Fibroblast of upper back skin (primary cell): ENCODE results near the gene EYA4.

ENCODE experiments used
- DNase-seq: peaks from one replicate; pipeline ENCODE4 v3.0.0-alpha.2; 2013

EYA4 gene

DNA sequence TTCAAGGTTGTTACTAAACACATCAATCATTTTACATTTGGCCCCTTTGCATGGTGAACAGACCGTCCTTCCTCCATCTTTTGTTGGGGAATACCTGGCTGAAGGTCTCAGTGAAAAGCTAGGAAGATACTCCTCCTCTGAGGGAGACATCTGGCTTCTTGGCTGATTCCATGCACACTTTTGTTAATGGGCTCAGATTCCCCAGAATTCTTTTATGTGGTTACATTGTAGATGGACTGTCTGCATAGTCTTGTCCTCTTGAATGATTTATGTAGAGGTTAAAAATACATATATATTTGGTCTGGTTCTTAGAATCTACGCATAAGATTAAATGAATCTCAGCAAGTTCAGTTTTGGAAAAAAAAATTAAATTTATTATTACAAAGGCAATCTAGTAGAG, 167.0 kb downstream of the EYA4 start:
- DNase-seq = peak; percentile 50

DNA sequence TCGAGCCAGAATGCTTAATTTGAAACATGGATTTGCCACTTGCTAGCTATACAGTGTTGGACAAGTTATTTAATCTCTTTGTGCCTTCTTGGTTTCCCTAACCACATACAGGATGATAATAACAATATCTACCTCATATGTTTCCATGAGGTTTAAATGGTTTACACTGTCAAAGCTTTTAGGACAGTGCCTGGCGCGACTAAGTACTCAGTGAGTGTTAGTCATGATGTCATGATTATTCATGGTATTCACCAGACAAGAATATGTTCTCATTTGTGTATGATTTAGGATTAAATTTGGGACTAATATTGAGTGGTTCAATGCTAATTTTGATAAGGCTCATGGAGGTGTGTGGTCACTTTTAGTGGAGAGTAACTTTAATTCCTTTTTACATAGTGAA, 167.4 kb downstream of the EYA4 start:
- peak; percentile 6 for DNase-seq

DNA sequence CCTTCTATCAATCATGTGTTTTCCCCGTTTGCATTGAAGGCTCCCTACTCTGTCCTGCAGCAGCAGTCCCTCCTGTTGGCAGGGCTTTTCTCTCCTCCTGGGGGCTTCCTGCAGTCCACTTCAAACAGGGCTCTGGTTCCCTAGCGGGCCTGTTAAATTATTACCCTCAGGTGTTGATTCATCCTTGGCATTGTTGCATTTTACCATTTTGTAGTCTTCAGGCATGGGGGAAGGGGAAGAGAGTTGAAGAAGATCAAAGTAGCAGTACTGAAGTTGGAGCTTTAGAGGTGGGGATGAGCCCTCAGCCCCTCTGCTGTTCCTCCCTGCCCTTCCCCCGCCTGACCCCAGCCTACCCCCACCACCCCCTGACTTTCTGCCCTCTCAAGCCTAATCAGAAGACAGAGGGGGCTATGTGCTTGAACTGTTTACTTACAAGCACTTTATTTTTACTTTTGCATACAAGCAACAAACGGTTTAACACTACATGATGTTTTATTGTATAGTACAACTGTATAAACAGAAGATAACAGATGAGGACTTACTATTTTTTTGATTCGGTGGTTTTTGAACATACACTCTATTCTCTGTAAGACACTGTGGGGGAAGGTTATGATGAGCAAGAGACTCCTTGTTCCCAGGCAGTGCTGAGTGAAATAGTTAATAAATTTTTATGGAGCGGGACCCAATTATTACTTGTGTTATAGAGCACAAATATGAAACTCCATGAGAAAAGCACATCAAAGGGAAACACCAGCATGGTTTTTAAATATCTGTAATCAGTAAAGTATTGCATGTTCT, 169.7 kb downstream of the EYA4 start:
- DNase-seq = no peak

DNA sequence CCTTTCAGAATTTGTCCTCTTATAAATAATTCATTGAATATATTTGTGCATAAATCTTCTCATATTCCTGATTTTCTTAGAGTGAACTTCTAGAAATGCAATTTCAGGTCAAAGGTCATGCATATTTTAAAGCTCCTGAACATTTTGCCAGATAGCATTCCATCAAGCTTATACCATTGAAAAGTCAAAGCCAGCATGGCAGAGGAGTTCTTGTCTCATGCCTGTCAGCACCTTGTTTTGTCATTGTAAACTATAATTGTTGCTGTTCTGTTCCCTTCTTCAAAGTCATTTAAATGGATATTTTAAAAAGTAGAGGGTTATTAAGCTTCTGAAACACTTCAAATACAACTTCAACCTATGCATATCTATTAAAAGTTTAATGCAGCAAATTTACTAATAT, 170.6 kb downstream of the EYA4 start:
- DNase-seq = peak; percentile 8

DNA sequence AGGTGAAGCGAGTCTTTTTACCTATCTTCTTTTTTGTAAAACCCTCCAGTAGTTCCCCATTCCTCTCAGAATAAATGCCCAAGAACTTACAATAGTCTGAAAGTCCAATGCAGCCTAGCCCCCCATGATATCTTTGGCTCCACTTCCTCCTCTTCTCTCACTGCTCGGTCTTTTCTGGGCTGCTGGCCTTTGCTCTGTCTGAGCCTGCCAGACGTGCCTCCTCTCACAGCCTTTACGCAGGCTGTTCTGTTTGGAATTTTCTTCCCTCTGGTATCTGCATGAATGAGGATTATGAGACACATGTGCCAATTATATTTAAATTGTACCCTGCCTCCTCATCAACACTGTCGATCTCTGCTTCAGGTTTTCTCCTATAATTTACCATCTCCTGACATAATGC, 174.1 kb downstream of the EYA4 start:
- DNase-seq = no peak

DNA sequence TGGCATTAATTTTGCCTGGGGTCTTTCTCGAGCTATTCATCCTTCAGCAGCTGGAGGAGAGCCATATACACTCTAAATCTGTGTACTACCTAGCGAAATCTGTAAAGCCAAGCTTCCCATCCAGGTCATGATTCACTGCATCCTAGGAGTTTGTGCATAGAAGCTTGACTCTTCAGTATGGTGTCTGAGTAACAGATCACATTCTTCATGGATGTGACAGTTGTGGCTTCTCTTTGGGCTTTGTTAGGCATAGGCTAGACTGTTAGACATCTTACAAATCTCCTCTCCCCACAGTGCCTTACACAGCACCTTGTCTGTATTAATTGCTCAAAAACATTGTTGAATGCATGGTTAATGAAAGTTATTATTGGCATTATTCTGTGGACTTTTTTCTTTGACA, 177.0 kb downstream of the EYA4 start:
- DNase-seq = no peak

DNA sequence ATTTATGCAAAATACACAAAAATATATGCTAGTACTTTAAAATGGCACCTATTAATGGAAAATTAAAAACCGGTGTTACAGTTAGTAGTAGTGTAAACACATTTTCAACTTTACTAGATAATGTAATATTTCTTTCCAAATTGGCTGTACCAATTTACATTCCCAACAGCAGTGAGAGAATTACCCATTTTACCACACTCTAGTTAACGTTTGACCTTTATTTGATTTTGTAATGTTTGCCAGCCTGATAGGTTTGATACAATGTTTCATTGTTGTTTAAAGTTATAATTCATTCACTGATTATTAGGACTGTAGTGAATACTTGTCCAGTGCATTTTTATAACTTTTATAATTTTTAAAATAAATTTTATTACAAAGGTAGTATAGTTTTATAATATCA, 182.1 kb downstream of the EYA4 start:
- no peak for DNase-seq

DNA sequence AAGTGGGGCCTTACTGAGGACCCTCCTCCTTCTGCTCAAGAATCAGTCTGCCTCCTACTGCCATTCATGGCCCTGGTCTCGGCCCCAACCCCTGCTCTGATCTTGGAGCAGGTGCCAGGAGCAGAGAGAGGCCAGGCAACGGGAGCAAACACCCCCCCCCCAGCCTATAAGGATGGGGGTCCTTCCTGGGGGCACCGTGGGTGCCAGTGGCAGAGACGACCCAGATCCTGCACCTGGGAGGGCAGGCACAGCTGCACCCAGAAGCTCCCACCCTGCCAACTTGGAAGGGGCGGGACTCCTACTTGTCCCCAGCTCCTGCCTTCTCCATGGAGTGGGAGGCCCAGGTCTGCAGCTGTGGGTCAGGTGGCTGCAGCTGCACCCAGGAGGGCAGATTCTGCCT, 183.2 kb downstream of the EYA4 start:
- no peak for DNase-seq

DNA sequence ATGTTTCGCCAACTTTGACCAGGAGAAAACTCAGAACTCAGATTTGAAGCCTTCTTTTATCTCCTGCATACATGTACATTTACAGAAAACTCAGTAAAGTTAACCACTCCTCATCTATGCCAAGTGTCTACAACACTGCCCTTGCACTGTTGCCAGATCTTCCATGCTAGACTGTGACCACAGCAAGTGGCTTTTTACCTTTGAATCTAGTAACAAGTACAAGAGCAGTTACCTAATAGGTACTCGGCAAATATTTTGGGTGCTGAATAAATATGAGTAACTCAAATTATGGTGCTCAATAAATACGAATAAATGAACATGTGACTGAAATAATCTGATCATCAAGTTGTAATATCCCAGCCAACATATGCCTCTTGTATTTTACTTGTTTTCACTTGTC, 184.9 kb downstream of the EYA4 start:
- DNase-seq = no peak

DNA sequence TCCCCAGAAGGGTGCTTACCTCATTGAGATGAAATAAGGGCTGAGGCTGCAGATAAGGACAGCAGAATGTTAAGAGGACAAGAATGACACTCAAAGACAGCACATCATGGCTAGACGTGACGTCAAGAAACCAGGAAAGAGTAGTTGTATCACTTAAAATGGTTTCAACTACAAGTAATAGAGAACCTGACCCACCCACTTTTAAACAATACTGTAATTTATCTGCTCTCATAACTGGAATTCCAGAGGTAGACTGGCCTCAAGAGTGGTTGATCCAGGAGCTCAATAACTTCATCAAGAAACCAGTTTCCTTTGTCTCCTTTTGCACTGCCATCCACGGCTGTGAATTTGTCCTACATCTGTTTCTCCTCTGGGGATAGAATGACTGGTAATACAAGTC, 187.1 kb downstream of the EYA4 start:
- DNase-seq = no peak

DNA sequence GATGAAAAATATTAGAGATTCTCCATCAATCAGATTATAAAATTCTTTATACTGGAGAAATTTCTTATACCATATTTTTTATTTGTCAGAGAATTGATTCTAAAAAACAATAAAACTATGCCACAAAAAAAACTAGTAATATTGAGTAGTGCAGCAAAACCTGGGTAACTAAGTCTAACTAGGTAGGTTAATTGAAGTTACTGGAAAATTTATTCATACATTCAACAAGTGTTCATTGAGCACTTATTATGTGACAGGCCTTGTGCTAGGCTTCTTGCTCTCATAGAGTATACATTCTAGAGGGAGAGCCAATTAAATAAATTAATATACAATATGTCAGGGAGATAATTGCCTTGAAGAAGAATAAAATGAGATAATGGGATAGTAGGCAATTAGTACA, 189.4 kb downstream of the EYA4 start:
- no peak for DNase-seq

DNA sequence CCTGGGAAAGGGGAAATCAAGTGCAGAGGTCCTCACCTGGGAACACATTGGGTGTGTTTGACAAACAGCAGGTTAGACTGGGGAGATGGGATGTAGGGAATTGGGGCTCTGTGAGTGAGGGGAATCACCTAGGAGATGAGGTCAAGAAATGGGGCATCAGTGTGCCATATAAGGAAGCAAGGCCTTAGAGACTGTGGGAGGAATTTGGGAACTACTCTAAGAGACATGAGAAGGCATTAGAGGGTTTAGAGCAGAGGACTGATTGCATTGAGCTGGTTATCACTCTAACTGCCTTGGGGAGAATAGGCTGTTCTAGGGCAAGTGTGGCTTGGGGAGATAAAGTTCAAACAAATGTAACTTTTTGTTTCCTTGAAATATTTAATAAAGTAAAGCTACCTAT, 189.9 kb downstream of the EYA4 start:
- DNase-seq = no peak

DNA sequence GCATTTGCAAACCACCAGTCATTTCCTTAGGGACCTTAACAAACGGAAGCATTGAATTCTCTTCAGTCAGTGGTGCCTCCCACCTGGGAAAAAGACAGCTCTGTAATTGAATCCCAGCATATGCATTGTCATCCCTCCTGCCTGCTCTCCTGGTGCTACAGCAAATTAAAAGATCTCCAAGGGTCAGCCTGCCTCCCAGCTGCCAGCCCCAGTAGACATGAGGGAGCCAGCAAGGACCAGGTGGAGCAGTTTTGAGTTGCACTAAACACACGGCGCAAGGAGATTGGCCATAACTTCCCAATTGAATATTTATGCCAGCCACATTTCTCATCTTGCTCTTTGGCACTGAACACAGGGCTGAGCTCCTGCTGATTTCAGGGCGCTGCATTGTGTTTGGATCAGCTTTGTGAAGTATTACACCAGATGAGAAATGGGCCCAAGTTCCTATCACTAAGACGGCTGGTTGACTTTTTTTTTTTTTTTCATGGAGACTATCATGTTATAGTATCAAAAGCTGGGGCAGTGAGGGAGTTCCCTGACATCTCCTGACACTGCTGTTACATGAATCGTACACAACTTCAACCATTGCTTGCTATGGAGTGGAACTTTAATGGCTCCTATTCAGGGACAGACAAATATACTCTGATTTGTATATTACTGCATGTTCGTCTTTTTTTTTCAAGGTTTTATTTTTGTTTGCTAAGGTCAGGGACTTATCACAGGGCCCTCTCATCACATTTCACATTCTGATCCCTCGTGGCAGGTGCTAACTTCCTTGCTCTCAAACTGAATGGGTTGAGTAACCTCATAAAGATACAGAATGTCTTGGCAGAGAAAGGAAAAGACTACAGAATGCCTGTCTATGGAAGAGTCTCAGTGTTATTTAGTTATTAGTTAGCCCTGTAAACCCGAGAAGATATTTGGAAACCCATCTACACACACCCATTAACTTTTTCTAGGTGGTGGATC, 191.1 kb downstream of the EYA4 start:
- DNase-seq = peak; percentile 4

DNA sequence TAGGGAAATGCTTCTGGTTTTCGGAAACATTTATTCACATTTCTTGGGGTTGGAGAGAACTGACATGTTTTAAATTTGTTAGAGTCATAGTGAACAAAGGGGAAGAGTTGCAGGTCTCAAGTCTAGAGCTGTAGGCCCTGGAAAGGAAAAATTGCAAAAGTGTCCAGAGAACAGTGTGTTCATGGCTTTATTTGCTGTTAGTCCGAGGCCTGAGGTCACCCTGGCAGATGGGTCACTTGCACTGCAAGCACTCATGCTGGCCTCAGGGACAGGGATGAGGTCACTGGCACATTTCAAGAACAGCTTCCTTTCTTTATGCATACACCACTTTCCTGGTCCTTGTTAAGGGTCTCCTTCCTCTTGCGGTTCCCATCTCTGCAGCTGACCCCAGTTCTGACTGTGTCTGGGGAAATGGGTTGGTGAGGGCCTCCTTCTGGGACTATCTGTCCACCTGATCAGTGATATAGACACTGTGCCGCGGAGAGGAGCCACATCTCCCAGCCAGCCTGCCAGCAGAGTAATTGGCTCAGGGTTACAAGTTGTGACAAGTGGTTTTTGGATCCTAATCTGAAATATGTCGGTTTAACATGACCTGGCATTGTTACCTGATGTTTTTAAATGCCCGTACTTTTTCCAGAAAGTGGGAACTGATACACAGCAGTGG, 194.0 kb downstream of the EYA4 start:
- no peak for DNase-seq

DNA sequence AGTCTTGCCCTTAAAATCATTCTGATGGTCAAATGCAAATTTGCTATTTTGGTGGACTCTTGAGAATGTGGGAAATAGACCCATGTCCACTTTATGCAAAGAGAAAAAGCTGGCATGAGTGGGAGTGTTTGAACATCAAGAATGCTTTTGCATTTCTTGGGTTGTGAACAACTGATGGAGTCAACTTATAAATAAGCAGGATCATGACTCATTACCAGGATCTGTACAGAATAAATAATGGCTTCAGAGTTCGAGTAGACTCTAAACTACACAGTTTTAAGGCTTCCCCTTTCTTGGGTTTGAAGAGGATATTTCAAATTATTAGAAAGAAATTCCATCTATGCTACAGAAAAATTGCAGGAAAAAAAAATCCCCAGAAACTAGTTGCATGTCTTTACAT, 195.5 kb downstream of the EYA4 start:
- DNase-seq = no peak

DNA sequence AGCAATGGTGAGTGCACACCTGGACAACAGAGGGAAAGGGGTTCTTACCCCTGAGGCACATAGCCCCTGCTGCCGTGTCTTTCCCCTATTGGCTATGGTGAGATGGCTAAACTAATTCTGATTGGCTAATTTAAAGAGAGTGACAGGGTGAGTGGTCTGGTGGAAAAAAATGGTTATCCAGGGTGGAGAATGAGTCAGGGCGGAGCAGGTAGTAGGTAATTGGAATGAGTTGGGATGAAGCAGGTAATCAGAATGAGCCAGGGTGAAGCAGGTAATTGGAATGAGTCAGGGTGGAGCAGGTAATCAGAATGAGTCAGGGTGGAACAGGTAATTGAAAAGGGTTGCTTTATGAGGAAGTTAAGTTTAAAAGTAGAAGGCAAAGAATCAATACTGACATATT, 200.3 kb downstream of the EYA4 start:
- DNase-seq = no peak

DNA sequence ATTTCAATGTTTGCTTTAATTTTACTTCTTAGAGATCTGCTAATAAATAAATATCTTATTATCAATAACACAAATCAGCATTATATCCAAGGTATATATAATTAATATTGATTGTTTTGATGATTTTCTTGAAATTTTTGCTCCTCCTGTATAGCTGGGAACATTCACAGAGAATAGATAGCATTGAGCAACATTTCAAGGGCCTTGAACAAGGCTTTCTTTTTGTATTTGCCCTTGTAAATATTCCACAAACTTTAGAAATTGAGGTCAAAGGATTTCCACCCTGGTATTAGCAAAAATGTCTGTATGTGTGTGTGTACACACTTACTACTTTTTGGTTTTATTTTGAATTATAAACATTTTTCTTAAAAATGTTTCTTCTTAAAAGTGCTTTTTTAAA, 205.6 kb downstream of the EYA4 start:
- DNase-seq = no peak

DNA sequence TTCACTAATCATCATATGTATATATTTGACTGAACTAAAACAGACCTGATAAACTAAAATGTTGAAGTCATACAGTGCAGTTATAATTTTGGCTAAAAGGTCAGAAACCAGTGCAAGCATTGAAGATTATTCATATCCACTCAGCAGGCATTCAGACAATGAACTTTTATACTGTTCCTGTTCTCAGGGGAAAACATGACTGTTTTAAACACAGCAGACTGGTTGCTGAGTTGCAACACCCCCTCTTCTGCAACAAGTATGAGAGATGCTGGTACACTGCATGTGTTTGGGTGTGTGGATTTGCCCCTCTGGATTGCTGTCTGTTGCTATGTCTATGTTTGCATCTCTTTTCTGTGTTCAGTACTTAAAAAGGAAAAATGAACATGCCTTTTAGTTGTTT, 206.8 kb downstream of the EYA4 start:
- DNase-seq = peak; percentile 29

DNA sequence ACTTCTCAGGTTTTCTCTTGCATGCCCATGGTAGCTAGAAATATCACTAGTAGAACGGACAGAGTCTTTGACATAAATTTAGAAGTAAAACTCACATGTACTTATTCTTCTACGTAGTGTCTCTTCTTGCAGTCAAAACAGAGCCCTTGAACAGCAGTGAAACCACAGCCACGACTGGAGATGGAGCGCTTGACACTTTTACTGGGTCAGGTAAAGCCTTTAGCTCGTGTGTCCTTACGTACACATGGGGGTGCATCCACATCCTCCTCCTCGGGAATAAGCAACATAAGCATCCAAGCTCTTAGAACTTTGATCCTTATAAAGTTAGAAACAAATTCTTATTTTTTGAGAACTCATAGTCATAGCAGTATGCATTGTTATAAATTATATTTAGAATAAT, 215.3 kb downstream of the EYA4 start:
- DNase-seq = no peak

DNA sequence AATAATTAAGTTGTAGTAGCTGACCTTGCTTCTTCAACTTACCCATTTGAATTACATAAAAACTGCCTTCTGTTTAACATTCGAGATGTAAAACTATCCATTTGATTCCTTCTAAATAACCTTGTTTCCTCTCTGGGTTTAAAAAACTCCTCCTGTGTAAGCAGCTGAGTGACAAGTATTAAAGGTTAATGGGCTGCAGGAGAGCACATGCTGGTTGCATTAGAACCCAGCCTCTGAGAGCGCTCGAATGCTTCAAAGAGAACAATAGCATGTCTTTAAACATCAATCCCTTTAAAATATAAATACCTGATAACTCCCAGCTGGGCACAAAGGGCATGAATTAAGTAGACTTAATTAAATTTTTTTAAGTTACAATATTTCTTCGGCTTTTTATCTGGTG, 215.8 kb downstream of the EYA4 start:
- DNase-seq = no peak

DNA sequence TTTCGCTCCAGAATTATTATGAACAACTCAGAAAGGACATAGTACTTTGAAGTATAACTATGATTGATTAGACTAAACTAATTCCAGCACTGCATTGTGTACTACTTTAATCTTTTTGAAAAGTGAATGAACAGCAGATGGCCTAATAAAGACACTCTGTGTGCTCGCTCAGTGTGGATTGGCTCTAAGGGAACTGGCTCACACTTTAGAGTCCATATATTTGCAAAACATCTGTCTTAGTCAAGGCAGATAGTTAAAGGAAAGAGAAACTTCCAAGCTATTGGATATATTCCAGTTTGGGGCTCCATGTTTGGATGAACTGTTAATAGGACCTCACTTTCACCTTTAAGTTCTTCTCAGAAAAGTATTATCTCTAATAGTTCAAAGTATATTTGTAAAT, 218.9 kb downstream of the EYA4 start:
- DNase-seq = peak; percentile 1

DNA sequence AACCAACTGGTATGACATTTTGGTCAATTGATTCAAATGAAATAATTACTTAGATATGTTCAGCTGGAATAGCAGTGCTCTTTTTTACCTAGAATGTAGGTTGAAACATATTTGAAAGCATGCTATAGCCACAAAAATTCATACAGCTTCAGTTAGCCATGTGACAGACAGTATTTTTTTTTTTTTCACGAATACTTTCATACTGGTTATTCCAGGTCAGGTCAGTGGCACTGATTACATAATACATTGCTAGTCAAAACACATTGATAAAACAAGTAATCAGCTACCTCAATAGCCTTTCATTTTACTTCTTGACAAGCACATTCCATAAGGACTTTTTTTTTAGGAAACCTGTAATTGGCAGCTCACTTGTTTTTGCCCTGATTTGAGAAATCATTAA, 222.6 kb downstream of the EYA4 start:
- DNase-seq = peak; percentile 26

DNA sequence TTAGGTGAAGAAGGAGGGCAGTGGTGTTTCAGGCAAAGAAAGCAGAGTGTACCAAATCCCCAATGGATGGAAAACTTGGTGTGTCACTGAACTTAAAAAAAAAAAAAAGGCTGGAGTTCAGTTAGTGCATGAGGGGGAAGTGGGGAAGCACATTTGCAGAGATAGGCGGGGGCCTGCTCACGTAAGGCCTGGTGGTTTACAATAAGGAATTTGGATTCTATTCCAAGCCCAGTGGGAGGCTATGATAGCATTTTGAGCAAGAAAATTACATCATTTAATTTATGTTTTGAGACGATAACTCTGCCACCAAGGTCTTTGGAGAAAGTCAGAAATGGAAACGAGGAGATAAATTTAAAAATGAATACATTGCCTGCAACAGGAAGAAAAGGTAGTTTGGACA, 225.5 kb downstream of the EYA4 start:
- DNase-seq = peak; percentile 82
